ENCODE results near the gene KCNMA1. TPM values are rescaled to one million over a fixed set of nuclear protein-coding genes. Genes with fewer than 3 reads are reported as not detected.

KCNMA1 gene
- total RNA-seq, 1 donor from 2014 or later: 41.3 TPM

GRCh38 chr10:77176232-77176631 is 461.4 kb downstream of the KCNMA1 start:
- Histone ChIP-seq H3K36me3 (no peaks in the 10 kb centered on the region), H3K4me3 (no peak overlapping the region), H3K27me3 (ENCODE audit: low read depth) (no peaks in the 10 kb centered on the region), H3K27ac (no peak overlapping the region), H3K4me1 (no peaks in the 10 kb centered on the region), H3K9me3 (no peaks in the 10 kb centered on the region)
- TF ChIP-seq CTCF (IDR thresholded peaks at IDR 0.05): no peak
- DNase-seq (no peak), ATAC-seq (no peak)
- intact Hi-C loops (cut with DNase I): loop anchor here (10.0 kb wide), 1 partner anchor 469 kb away; no protein-coding TSS in a partner anchor

- no peak for ATAC-seq
- Histone ChIP-seq H3K4me1 (no peaks in the 10 kb centered on the region), H3K9me3 (no peaks in the 10 kb centered on the region), H3K4me3 (no peak overlapping the region), H3K36me3 (no peaks in the 10 kb centered on the region), H3K27ac (no peak overlapping the region), H3K27me3 (ENCODE audit: low read depth) (no peaks in the 10 kb centered on the region)
- no peak for TF ChIP-seq CTCF (IDR thresholded peaks at IDR 0.05)
- DNase-seq: no peak
- intact Hi-C loops (cut with DNase I): loop anchor here (10.0 kb wide), 1 partner anchor 469 kb away; no protein-coding TSS in a partner anchor
These were observed 461.9 kb downstream of the KCNMA1 start for GRCh38 chr10:77175631-77176222.

- no peak overlapping the region for H3K27ac ChIP-seq
- no peaks in the 10 kb centered on the region for H3K36me3 ChIP-seq
- intact Hi-C loops (cut with DNase I): loop anchor here (10.0 kb wide), 1 partner anchor 471 kb away; no protein-coding TSS in a partner anchor
These were observed 463.8 kb downstream of the KCNMA1 start for GRCh38 chr10:77173615-77174461.

GRCh38 chr10:77172086-77172485 is 465.5 kb downstream of the KCNMA1 start:
- no peaks in the 10 kb centered on the region for H3K9me3 ChIP-seq
- intact Hi-C loops (cut with DNase I): loop anchor here (10.0 kb wide), 1 partner anchor 473 kb away; no protein-coding TSS in a partner anchor
- no peaks in the 10 kb centered on the region for H3K4me1 ChIP-seq
- TF ChIP-seq CTCF (IDR thresholded peaks at IDR 0.05): no peak
- ATAC-seq (no peak), DNase-seq (no peak)
- H3K27ac ChIP-seq: no peak overlapping the region
- no peaks in the 10 kb centered on the region for H3K36me3 ChIP-seq
- no peak overlapping the region for H3K4me3 ChIP-seq
- no peaks in the 10 kb centered on the region for H3K27me3 ChIP-seq (ENCODE audit: low read depth)

More at GRCh38 chr10:77173615-77174461, 463.8 kb downstream of the KCNMA1 start:
- ATAC-seq (peak; percentile 77 to 87), DNase-seq (peak; percentile 61)
- H3K9me3 ChIP-seq: no peaks in the 10 kb centered on the region
- no peaks in the 10 kb centered on the region for H3K4me1 ChIP-seq
- peak; percentile 85 for TF ChIP-seq CTCF (IDR thresholded peaks at IDR 0.05)
- H3K4me3 ChIP-seq: no peak overlapping the region
- no peaks in the 10 kb centered on the region for H3K27me3 ChIP-seq (ENCODE audit: low read depth)

- H3K36me3 ChIP-seq: no peaks in the 10 kb centered on the region
- no peak for DNase-seq
- intact Hi-C loops (cut with DNase I): no loop called here
These were observed 468.7 kb downstream of the KCNMA1 start for GRCh38 chr10:77168861-77169260.

More at GRCh38 chr10:77168861-77169260, 468.7 kb downstream of the KCNMA1 start:
- no peak overlapping the region for H3K4me3 ChIP-seq
- ATAC-seq: no peak
- no peaks in the 10 kb centered on the region for H3K27me3 ChIP-seq (ENCODE audit: low read depth)
- TF ChIP-seq CTCF (IDR thresholded peaks at IDR 0.05): no peak
- H3K9me3 ChIP-seq: no peaks in the 10 kb centered on the region
- no peaks in the 10 kb centered on the region for H3K4me1 ChIP-seq
- no peak overlapping the region for H3K27ac ChIP-seq
